ENCODE measurements around the gene KDM4F.

The KDM4F gene

DNA sequence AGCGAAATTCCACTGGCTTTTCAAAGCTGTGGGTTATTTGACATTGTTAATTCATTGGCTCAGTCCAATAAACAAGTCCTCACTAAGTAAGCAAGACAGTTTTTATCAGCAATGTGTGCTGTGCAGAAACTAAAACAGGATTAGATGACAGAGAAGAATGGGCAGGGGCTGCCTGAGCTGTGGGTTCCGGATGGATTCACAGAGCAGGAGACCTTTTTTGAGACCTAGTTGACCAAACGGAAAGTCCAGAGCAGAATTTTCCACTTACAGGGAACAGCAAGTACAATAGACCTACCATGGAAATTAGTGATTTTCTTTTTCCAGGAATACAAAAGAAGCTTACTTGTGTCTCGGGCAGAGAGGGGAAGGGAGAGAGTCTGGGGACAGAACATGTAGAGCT, 5.2 kb upstream of the KDM4F start:
- Mint-ChIP-seq H3K36me3 (ENCODE audit: low read depth) (no peaks in the 10 kb centered on the region), H3K27ac (no peak overlapping the region), H3K4me3 (no peak overlapping the region), H3K4me1 (ENCODE audit: low read depth) (no peaks in the 10 kb centered on the region), H3K27me3 (ENCODE audit: low read depth) (peaks cover 60% of the 10 kb centered on the region), H3K9me3 (no peaks in the 10 kb centered on the region)

GRCh38 chr11:95045812-95046211, 3.4 kb upstream of the KDM4F start:
- Mint-ChIP-seq H3K27me3 (ENCODE audit: low read depth) (peaks cover 58% of the 10 kb centered on the region), H3K4me3 (no peak overlapping the region), H3K27ac (no peak overlapping the region), H3K9me3 (no peaks in the 10 kb centered on the region), H3K36me3 (ENCODE audit: low read depth) (no peaks in the 10 kb centered on the region), H3K4me1 (ENCODE audit: low read depth) (no peaks in the 10 kb centered on the region)

DNA sequence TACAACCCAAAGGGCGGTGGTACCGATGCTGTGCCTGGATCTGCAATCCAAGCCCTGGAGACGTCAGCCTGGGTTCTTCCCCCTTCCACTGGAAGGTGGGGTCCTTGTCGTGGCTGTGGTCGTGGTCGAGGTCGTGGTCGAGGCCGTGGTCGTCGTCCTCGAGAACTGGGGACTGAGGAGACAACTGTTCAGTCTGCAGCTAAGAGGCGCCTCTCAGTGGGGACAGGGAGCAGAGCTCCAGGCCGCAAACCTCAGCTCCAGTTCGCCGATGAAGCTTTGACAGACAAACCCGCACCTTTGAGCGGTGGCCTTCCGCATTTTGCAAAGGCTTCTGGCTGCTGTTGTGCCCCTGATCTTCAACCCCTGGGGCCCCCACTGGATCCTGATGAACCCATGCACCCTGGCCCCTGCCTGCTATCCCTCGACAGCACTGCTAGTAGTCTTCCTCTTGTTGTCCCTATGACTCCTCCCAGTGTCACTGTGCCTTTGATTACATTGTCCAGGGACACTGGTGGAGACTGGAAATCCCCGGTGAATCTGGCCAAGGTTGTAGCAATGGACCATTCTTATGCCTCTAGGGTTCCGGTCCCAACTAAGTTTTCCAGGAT, 1.5 kb downstream of the KDM4F start:
- Mint-ChIP-seq H3K27ac (no peak overlapping the region), H3K36me3 (ENCODE audit: low read depth) (no peaks in the 10 kb centered on the region), H3K4me1 (ENCODE audit: low read depth) (no peaks in the 10 kb centered on the region), H3K9me3 (no peaks in the 10 kb centered on the region), H3K27me3 (ENCODE audit: low read depth) (peaks cover 46% of the 10 kb centered on the region), H3K4me3 (no peak overlapping the region)

DNA sequence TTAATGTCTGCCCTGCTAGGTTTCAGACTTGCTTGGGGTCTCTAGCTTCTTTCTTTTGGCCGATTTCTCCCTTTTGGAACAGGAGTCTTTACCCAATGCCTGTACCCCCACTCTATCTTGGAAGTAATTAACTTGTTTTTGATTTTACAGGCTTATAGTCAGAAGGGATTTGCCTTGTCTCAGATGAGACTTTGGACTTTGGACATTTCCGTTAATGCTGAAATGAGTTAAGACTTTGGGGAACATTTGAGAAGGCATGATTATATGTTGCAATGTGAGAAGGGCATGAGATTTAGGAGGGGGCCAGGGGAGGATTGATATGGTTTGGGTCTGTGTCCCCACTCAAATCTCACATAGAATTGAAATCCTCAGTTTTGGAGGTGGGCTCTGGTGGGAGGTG, 5.1 kb downstream of the KDM4F start:
- H3K4me3 Mint-ChIP-seq = no peak overlapping the region
- H3K4me1 Mint-ChIP-seq (ENCODE audit: low read depth) = no peaks in the 10 kb centered on the region
- no peaks in the 10 kb centered on the region for H3K36me3 Mint-ChIP-seq (ENCODE audit: low read depth)
- no peak overlapping the region for H3K27ac Mint-ChIP-seq
- H3K9me3 Mint-ChIP-seq = no peaks in the 10 kb centered on the region
- H3K27me3 Mint-ChIP-seq (ENCODE audit: low read depth) = peaks cover 43% of the 10 kb centered on the region

GRCh38 chr11:95055283-95055897, 6.2 kb downstream of the KDM4F start:
- H3K4me3 Mint-ChIP-seq = no peak overlapping the region
- no peaks in the 10 kb centered on the region for H3K36me3 Mint-ChIP-seq (ENCODE audit: low read depth)
- H3K9me3 Mint-ChIP-seq = no peaks in the 10 kb centered on the region
- no peaks in the 10 kb centered on the region for H3K4me1 Mint-ChIP-seq (ENCODE audit: low read depth)
- H3K27ac Mint-ChIP-seq = no peak overlapping the region
- peaks cover 53% of the 10 kb centered on the region for H3K27me3 Mint-ChIP-seq (ENCODE audit: low read depth)

DNA sequence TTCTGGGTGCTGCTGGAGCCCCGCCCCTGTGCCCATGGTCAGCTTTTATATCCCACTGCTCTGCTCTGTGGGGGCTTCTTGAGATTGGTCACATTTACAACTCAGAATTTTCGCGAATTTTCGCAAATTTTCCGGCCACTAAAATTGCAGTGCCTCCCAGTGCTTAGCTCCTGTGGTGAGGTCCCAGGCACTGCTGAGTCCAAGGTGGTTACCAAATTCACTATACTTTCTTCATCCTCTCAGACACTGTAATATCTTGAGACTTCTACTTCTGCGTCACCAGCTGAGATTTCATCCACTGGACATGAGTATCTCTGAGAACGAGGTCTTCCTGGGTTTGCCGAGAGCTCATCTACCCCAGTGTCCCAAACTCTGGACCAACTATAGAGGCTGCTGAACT, 8.7 kb downstream of the KDM4F start:
- H3K4me1 Mint-ChIP-seq (ENCODE audit: low read depth) = no peaks in the 10 kb centered on the region
- no peaks in the 10 kb centered on the region for H3K36me3 Mint-ChIP-seq (ENCODE audit: low read depth)
- H3K4me3 Mint-ChIP-seq = no peak overlapping the region
- H3K27ac Mint-ChIP-seq = no peak overlapping the region
- peaks cover 75% of the 10 kb centered on the region for H3K27me3 Mint-ChIP-seq (ENCODE audit: low read depth)
- H3K9me3 Mint-ChIP-seq = no peaks in the 10 kb centered on the region

GRCh38 chr11:95058621-95059020, 9.4 kb downstream of the KDM4F start:
- H3K36me3 Mint-ChIP-seq (ENCODE audit: low read depth) = no peaks in the 10 kb centered on the region
- no peaks in the 10 kb centered on the region for H3K4me1 Mint-ChIP-seq (ENCODE audit: low read depth)
- H3K27ac Mint-ChIP-seq = no peak overlapping the region
- no peak overlapping the region for H3K4me3 Mint-ChIP-seq
- no peaks in the 10 kb centered on the region for H3K9me3 Mint-ChIP-seq
- H3K27me3 Mint-ChIP-seq (ENCODE audit: low read depth) = peaks cover 78% of the 10 kb centered on the region

DNA sequence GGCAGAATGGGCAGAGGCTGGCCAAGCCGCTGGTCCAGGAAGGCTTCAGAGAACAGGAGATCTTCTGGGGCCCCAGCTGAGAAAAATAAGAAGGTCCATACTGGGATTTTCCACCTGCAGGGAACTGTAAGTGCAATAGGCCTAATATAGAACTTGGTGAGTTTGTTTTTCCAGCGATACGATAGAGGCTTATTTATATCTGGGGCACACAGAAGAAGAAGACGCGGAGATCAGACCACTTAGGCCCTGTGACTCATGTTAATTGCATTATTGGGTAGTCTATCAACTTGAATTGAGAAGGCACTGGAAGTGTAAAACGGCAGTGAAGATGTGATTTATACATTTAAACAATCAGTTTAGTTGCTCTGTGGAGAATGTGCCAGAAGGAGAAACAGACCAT, 9.8 kb downstream of the KDM4F start:
- no peaks in the 10 kb centered on the region for H3K9me3 Mint-ChIP-seq
- no peak overlapping the region for H3K4me3 Mint-ChIP-seq
- no peaks in the 10 kb centered on the region for H3K4me1 Mint-ChIP-seq (ENCODE audit: low read depth)
- H3K27me3 Mint-ChIP-seq (ENCODE audit: low read depth) = peaks cover 81% of the 10 kb centered on the region
- no peak overlapping the region for H3K27ac Mint-ChIP-seq
- H3K36me3 Mint-ChIP-seq (ENCODE audit: low read depth) = no peaks in the 10 kb centered on the region

DNA sequence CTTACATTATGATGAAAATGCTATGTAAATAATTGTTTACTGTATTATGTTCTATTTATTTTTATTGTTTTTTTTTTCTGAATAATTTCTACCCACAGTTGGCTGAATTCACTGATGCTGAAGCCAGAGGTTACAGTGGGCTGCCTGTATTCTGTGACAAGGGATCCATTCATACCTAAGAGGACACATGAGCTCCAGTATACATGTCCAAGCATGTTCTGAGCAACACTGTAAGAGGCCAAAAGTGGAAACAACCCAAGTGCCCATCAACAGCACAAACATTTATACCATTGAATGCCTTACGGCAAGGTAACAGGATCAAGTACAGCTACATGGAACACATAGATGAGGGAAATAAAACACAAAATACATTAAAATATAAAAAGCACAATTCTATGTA, 16.1 kb downstream of the KDM4F start:
- peaks cover 7% of the 10 kb centered on the region for H3K36me3 Mint-ChIP-seq (ENCODE audit: low read depth)
- peaks cover 16% of the 10 kb centered on the region for H3K4me1 Mint-ChIP-seq (ENCODE audit: low read depth)
- no peak overlapping the region for H3K27ac Mint-ChIP-seq
- H3K4me3 Mint-ChIP-seq = no peak overlapping the region
- peaks cover 39% of the 10 kb centered on the region for H3K27me3 Mint-ChIP-seq (ENCODE audit: low read depth)
- no peaks in the 10 kb centered on the region for H3K9me3 Mint-ChIP-seq

GRCh38 chr11:95066716-95067038, 17.5 kb downstream of the KDM4F start, which contains the start of gene SRSF8:
Gene SRSF8, plus strand, starts transcription at chr11:95066919. Its CDS starts 308 bp downstream, at chr11:95067227.
- Mint-ChIP-seq H3K4me3 (peak within 1 kb of the TSS; percentile 98), H3K27me3 (ENCODE audit: low read depth) (peaks cover 30% of the 10 kb centered on the region), H3K36me3 (ENCODE audit: low read depth) (peaks cover 13% of the 10 kb centered on the region), H3K4me1 (ENCODE audit: low read depth) (peaks cover 23% of the 10 kb centered on the region), H3K9me3 (no peaks in the 10 kb centered on the region), H3K27ac (peak within 1 kb of the TSS; percentile 98)

- Mint-ChIP-seq H3K36me3 (ENCODE audit: low read depth) (peaks cover 13% of the 10 kb centered on the region), H3K27ac (peak overlapping the region; percentile 98), H3K4me1 (ENCODE audit: low read depth) (peaks cover 23% of the 10 kb centered on the region), H3K4me3 (peak overlapping the region; percentile 98), H3K27me3 (ENCODE audit: low read depth) (peaks cover 24% of the 10 kb centered on the region), H3K9me3 (no peaks in the 10 kb centered on the region)
These were observed 18.0 kb downstream of the KDM4F start for GRCh38 chr11:95067039-95067840.

- Mint-ChIP-seq H3K27ac (peak overlapping the region; percentile 98), H3K27me3 (ENCODE audit: low read depth) (peaks cover 18% of the 10 kb centered on the region), H3K9me3 (no peaks in the 10 kb centered on the region), H3K4me1 (ENCODE audit: low read depth) (peaks cover 25% of the 10 kb centered on the region), H3K4me3 (peak overlapping the region; percentile 98), H3K36me3 (ENCODE audit: low read depth) (peaks cover 13% of the 10 kb centered on the region)
These were observed 18.6 kb downstream of the KDM4F start for GRCh38 chr11:95067841-95068219.

DNA sequence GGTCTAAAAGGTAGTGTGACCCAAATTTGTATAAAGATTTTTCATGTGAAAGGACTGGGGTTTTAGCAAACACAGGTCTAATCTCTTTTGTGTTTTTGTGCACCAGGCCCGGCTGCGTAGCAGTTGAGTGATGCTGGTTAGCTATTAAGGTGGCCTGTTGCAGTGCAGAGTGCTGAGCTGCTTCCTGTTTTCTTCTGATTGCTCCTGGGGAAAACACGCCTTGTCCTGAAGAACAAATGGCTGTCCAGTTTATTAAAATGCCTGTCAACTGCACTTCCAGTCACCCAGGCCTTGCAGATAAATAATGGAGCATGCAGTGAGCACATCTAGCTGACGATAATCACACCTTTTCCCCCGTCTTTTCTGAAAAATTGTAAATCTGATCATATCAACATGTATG, 19.3 kb downstream of the KDM4F start:
- Mint-ChIP-seq H3K27ac (peak overlapping the region; percentile 98), H3K4me1 (ENCODE audit: low read depth) (peaks cover 28% of the 10 kb centered on the region), H3K36me3 (ENCODE audit: low read depth) (peaks cover 15% of the 10 kb centered on the region), H3K4me3 (peak overlapping the region; percentile 98), H3K27me3 (ENCODE audit: low read depth) (peaks cover 14% of the 10 kb centered on the region), H3K9me3 (no peaks in the 10 kb centered on the region)

DNA sequence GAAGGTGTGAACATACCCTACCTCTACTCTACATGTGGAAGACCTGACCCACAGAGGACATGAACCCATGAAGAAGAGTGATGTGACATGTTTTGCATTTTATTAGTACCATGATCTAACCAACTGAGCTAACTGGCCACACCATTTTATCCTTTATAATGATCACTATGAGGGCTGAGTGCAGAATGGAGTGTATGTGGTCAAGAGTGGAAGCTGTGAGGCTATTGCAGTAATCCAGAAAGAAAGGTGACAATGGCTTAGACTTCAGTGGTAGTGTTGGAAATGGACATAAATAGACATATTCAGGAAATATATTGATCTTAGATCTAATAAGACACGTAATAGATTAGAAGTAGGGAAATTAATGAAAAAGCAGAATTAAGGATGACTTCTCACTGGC, 21.2 kb downstream of the KDM4F start:
- Mint-ChIP-seq H3K27ac (no peak overlapping the region), H3K36me3 (ENCODE audit: low read depth) (peaks cover 15% of the 10 kb centered on the region), H3K27me3 (ENCODE audit: low read depth) (no peaks in the 10 kb centered on the region), H3K4me1 (ENCODE audit: low read depth) (peaks cover 32% of the 10 kb centered on the region), H3K9me3 (no peaks in the 10 kb centered on the region), H3K4me3 (peak overlapping the region; percentile 2)

DNA sequence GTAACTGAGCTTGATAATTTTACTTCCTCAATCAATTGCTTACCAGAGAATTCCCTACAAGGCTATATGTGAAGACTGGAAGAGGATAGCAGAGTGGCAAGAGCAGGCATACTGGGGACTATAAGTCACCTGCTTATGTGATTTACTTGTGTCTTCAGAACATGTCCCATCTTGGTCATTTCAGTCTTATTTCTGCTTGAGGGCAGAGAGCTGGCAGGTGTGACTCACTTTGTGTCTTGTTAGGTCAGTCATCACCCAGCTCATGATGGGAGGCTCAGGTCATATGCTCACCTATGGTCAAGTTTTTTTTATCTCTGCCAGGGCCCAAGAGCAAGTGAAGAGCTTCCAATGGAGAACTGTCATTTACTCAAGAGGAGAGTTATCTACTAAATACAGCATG, 23.7 kb downstream of the KDM4F start:
- Mint-ChIP-seq H3K4me1 (ENCODE audit: low read depth) (peaks cover 36% of the 10 kb centered on the region), H3K4me3 (no peak overlapping the region), H3K36me3 (ENCODE audit: low read depth) (peaks cover 15% of the 10 kb centered on the region), H3K27me3 (ENCODE audit: low read depth) (no peaks in the 10 kb centered on the region), H3K9me3 (no peaks in the 10 kb centered on the region), H3K27ac (no peak overlapping the region)
